Left ventricle myocardium inferior (tissue), 1 donor: ENCODE data around the gene ATXN7. TPM values are rescaled to one million over a fixed set of nuclear protein-coding genes. Genes with fewer than 3 reads are reported as not detected.

Experiments
- DNase-seq: peaks from one replicate; pipeline ENCODE4 v3.0.0-alpha.2; 2020
- H3K27ac ChIP-seq: fragments of 200-600 bp; replicated peaks from 2 replicates; pipeline ENCODE4 v1.8.0; 2021
- H3K27me3 ChIP-seq: fragments of 200-600 bp; 2 replicates; pipeline ENCODE4 v1.8.0; 2021; ENCODE audit warnings: low read depth
- H3K36me3 ChIP-seq: fragments of 200-600 bp; 2 replicates; pipeline ENCODE4 v1.8.0; 2021
- H3K4me1 ChIP-seq: fragments of 200-600 bp; 2 replicates; pipeline ENCODE4 v1.8.0; 2021
- H3K4me3 ChIP-seq: fragments of 200-600 bp; 2 replicates; pipeline ENCODE4 v1.8.0; 2021; ENCODE audit warnings: mild to moderate bottlenecking, moderate library complexity
- H3K9me3 ChIP-seq: fragments of 200-600 bp; replicated peaks from 2 replicates; pipeline ENCODE4 v1.8.0; 2021
- intact Hi-C: fragments of 100-400 bp; cut with micrococcal nuclease; formaldehyde crosslinking; loops from one replicate; pipeline ENCODE4 v1.11.0; 2022
- total RNA-seq: library from RNA; stranded (reverse); fragmentation: NEBNext Ultra II Directional; extraction: Animal tissue kit (Norgen Biotek cat#: 25700); gene quantifications from one replicate; pipeline ENCODE4 v1.2.1, GENCODE V29; 2021
- TF ChIP-seq, protein P1 (sequence below): fragments of 200-600 bp; IDR thresholded peaks from 2 replicates; pipeline ENCODE4 v1.8.0; 2021; ENCODE audit warnings: antibody characterized with exemption, mild to moderate bottlenecking, borderline replicate concordance
- donor health status: DM: no; HTN: yes; CAD: no; lungs with severe emphysema.

The ATXN7 gene
- total RNA-seq, 1 donor from 2014 or later: 12.1 TPM

DNA sequence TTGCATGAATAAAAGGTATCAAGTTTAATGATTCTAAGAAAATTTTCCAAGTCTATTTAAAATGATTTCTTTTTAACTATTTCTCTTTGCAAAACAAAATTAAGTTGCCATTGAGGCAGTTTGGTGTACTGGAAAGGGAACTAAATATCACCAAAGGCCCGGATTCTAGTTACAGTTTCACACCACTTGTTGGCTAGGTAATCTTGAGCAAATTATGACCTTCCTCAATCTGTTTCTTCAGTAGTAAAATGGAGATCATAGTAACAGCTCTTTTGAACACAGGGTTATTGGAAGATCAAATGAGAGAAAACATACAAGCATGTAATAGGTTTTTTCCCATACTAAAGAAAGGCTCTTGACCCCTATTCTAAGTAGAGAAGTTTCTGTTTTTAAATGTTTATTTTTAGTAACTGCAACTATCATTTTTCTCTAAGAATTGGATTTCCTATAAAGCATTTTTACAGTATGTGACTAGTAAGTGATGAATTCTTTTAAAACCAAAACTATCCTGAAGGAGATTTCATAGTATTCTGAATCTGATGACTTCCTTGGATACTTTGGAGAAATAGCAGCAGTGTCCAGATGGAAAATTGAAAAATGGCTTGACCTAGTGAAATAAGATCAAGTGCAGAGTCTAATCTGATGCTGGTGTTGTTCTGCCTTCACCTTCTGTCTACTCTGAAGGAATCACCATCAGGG lies 32.8 kb downstream of the ATXN7 start:
- H3K9me3 ChIP-seq: no peaks in the 10 kb centered on the region
- intact Hi-C loops: no loop called here
- DNase-seq: no peak
- no peak overlapping the region for H3K4me3 ChIP-seq
- no peak overlapping the region for H3K27ac ChIP-seq
- no peaks in the 10 kb centered on the region for H3K27me3 ChIP-seq
- peaks cover 26% of the 10 kb centered on the region for H3K36me3 ChIP-seq
- peaks cover 44% of the 10 kb centered on the region for H3K4me1 ChIP-seq
- TF ChIP-seq, protein P1, sequence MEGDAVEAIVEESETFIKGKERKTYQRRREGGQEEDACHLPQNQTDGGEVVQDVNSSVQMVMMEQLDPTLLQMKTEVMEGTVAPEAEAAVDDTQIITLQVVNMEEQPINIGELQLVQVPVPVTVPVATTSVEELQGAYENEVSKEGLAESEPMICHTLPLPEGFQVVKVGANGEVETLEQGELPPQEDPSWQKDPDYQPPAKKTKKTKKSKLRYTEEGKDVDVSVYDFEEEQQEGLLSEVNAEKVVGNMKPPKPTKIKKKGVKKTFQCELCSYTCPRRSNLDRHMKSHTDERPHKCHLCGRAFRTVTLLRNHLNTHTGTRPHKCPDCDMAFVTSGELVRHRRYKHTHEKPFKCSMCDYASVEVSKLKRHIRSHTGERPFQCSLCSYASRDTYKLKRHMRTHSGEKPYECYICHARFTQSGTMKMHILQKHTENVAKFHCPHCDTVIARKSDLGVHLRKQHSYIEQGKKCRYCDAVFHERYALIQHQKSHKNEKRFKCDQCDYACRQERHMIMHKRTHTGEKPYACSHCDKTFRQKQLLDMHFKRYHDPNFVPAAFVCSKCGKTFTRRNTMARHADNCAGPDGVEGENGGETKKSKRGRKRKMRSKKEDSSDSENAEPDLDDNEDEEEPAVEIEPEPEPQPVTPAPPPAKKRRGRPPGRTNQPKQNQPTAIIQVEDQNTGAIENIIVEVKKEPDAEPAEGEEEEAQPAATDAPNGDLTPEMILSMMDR: no peak

DNA sequence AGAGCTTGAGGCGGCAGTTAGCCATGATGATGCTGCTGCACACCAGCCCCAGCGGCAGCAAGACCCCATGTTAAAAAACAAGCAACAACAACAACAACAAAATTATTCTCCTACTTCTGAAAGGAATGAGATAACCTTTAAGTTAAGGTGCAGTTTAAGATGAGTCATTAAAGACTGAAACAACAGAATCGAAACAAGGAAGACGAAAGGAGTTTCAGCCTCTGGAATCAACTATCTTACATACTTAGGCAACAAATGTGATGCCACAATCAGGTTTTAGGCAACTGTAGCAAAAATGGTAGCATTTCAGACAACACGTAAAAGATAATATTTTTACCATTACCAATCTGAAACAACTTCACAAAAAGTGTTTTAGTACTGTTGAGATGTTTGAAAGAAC lies 36.3 kb downstream of the ATXN7 start:
- Histone ChIP-seq H3K9me3 (no peaks in the 10 kb centered on the region), H3K4me1 (peaks cover 25% of the 10 kb centered on the region), H3K36me3 (peaks cover 25% of the 10 kb centered on the region), H3K4me3 (no peak overlapping the region), H3K27me3 (no peaks in the 10 kb centered on the region), H3K27ac (no peak overlapping the region)
- TF ChIP-seq, protein P1: no peak
- DNase-seq: no peak
- intact Hi-C loops: no loop called here

DNA sequence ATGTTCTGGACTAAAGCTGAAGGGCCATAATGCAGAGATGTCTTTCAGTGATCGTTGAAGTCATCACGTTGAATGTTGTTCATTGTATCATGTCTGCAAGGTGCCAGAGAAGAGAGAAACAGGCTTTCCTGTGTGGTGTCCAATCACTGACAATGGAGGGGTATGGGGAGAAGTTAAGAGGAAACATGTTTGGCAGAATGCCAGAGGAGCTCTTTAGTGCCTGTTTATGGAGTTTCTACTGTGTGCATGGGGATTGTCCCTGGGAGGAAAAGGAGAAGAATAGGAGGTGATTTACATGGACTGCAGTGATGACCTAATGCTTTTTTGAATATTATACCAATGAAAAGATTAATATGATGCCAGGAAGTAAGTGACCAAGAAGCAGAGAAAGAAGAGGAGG lies 36.8 kb downstream of the ATXN7 start:
- TF ChIP-seq, protein P1: no peak
- Histone ChIP-seq H3K27ac (no peak overlapping the region), H3K4me1 (peaks cover 21% of the 10 kb centered on the region), H3K9me3 (no peaks in the 10 kb centered on the region), H3K27me3 (no peaks in the 10 kb centered on the region), H3K36me3 (peaks cover 25% of the 10 kb centered on the region), H3K4me3 (no peak overlapping the region)
- intact Hi-C loops: no loop called here
- DNase-seq: no peak

DNA sequence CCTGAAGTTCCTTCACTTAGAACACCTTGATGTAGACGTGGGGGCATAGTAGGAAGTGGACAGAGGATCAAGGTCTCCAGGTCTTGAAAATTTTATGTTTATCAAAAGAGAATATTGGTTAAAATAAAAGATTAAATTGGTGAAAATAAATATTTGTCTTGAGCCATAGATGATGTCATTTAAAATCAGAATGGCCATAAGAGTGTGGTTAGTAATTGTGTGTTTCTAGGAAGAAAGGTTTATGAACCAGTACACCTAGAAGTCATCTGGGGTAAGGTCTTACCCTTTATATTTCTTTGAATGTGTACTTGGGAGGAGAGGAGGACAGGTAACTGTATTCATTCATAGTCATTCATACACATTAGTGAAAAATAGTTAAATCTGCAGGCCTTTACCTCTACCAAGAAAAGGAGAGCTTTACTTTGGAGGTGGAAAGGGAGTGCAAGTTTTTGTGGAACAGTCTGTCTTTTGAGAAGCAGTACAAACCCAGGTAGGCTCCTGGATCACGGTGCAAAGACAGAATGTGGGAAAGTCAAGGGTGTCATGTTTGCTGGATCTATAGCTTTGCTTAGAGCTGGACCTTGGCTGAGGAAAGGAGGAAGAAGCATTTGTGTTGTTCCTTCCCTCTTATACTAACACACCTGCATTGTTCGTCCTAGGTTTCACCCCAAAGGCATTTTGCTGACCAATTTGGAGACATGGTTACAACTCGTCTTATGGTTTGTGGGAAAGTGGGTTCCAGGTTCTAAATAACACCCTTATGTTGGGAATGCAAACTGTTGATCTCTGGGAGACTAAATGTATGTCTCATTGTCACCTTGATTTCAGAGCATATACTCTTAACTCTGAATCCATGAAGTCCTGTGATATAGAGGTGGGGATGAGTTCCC lies 42.3 kb downstream of the ATXN7 start:
- no peak overlapping the region for H3K4me3 ChIP-seq
- no peak overlapping the region for H3K27ac ChIP-seq
- TF ChIP-seq, protein P1: no peak
- no peak for DNase-seq
- H3K27me3 ChIP-seq: no peaks in the 10 kb centered on the region
- H3K4me1 ChIP-seq: peaks cover 22% of the 10 kb centered on the region
- intact Hi-C loops: no loop called here
- no peaks in the 10 kb centered on the region for H3K36me3 ChIP-seq
- H3K9me3 ChIP-seq: no peaks in the 10 kb centered on the region

DNA sequence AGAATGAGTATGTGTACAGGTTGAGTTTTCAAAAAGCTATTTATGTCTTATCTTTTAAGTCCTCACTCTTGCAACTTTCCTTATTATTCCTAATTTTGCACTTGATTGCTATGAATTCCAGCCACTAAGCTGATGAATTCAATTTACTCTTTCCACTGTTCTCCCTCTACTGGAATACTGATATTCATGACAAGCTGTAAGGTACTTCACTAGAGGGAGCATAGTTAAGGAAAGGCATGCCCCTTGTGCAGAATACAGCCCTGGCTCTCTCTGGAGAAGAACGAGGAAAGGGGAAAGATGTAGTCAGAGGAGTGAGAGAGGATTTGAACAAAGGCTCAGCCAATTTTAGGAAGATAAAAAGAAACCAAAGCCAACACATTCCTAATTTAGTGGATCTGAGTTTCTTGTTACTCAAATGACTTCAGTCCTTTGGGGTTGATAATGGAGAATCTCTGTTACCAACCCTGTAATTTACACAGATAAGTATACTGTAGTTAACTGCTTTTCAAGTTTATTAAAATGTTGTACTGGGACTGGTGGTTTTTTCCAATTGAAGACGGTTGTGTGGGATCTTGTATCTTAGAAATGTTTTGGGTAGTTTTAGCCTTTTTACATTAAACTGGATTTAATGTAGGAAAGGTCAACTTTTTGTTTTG lies 44.5 kb downstream of the ATXN7 start:
- no peak overlapping the region for H3K27ac ChIP-seq
- intact Hi-C loops: no loop called here
- TF ChIP-seq, protein P1: peak; percentile 48
- no peaks in the 10 kb centered on the region for H3K27me3 ChIP-seq
- no peaks in the 10 kb centered on the region for H3K36me3 ChIP-seq
- no peak for DNase-seq
- peaks cover 42% of the 10 kb centered on the region for H3K4me1 ChIP-seq
- no peaks in the 10 kb centered on the region for H3K9me3 ChIP-seq
- H3K4me3 ChIP-seq: no peak overlapping the region
